ENCODE measurements around the gene HAX1. TPM values are rescaled to one million over a fixed set of nuclear protein-coding genes. Genes with fewer than 3 reads are reported as not detected.
"Not testable (repeated sequence)": the region's sequence is repeated elsewhere in the genome, so short reads cannot be mapped to it uniquely, and the experiment has no call there.

HAX1 gene
- total RNA-seq, 3 donors from 2014 or later (not counting 1 experiment from before 2014, with no cell fraction given) = 36.5 to 52.8 (median 40.0) TPM

GRCh38 chr1:154318386-154318785, 46.0 kb downstream of the HAX1 start:
- Histone ChIP-seq H3K4me1 (ENCODE audit: control insufficient read depth, insufficient read depth, low read length) (no peaks in the 10 kb centered on the region), H3K9me3 (ENCODE audit: control insufficient read depth, insufficient read depth, low read length) (no peaks in the 10 kb centered on the region), H3K36me3 (ENCODE audit: control insufficient read depth, insufficient read depth, low read length) (no peaks in the 10 kb centered on the region), H3K27me3 (ENCODE audit: control insufficient read depth, insufficient read depth, low read length) (no peaks in the 10 kb centered on the region), H3K4me3 (ENCODE audit: low read length) (no peak overlapping the region), H3K27ac (ENCODE audit: low read length) (no peak overlapping the region)
- Mint-ChIP-seq H3K4me3 (no peak overlapping the region), H3K36me3 (no peaks in the 10 kb centered on the region), H3K27me3 (ENCODE audit: low read depth in 2 of 2) (peaks cover 13 to 25% of the 10 kb centered on the region in 2 donors), H3K9me3 (no peaks in the 10 kb centered on the region), H3K27ac (no peak overlapping the region), H3K4me1 (no peaks in the 10 kb centered on the region)
- intact Hi-C loops (cut with micrococcal nuclease) = no loop called here
- no peak for ATAC-seq
- TF ChIP-seq CTCF (IDR thresholded peaks at IDR 0.05) = no peak
- DNase-seq = no peak
- 96% methylated on average over 4 of the region's 4 CpGs for WGBS (ENCODE audit: insufficient coverage)

- intact Hi-C loops (cut with micrococcal nuclease) = no loop called here
- Histone ChIP-seq H3K27me3 (ENCODE audit: control insufficient read depth, insufficient read depth, low read length) (no peaks in the 10 kb centered on the region), H3K4me1 (ENCODE audit: control insufficient read depth, insufficient read depth, low read length) (peaks cover 12% of the 10 kb centered on the region), H3K9me3 (ENCODE audit: control insufficient read depth, insufficient read depth, low read length) (no peaks in the 10 kb centered on the region), H3K36me3 (ENCODE audit: control insufficient read depth, insufficient read depth, low read length) (no peaks in the 10 kb centered on the region), H3K27ac (ENCODE audit: low read length) (no peak within 1 kb of the TSS), H3K4me3 (ENCODE audit: low read length) (no peak within 1 kb of the TSS)
- ATAC-seq (no peak), DNase-seq (no peak)
- Mint-ChIP-seq H3K9me3 (no peaks in the 10 kb centered on the region), H3K4me3 (no peak within 1 kb of the TSS), H3K27ac (no peak within 1 kb of the TSS), H3K27me3 (ENCODE audit: low read depth in 2 of 2) (peaks cover 13 to 25% of the 10 kb centered on the region in 2 donors), H3K36me3 (no peaks in the 10 kb centered on the region), H3K4me1 (peaks cover 4 to 15% of the 10 kb centered on the region in 2 donors)
- TF ChIP-seq CTCF (IDR thresholded peaks at IDR 0.05) = no peak
- WGBS (ENCODE audit: insufficient coverage) = 63% methylated on average over 5 of the region's 9 CpGs
Observed at GRCh38 chr1:154320882-154321608, 48.6 kb downstream of the HAX1 start, which contains the start of gene AQP10. TSS of gene AQP10 (plus strand) at chr1:154321093. CDS start at chr1:154321156, 63 bp downstream.

- H3K27ac Mint-ChIP-seq; intact Hi-C loops (cut with micrococcal nuclease); H3K4me3 ChIP-seq (ENCODE audit: low read length); H3K36me3 ChIP-seq (ENCODE audit: control insufficient read depth, insufficient read depth, low read length); H3K27ac ChIP-seq (ENCODE audit: low read length); DNase-seq; H3K36me3 Mint-ChIP-seq; H3K4me3 Mint-ChIP-seq; H3K9me3 ChIP-seq (ENCODE audit: control insufficient read depth, insufficient read depth, low read length); H3K9me3 Mint-ChIP-seq; H3K27me3 ChIP-seq (ENCODE audit: control insufficient read depth, insufficient read depth, low read length); ATAC-seq: not testable (repeated sequence)
- Mint-ChIP-seq H3K27me3 (ENCODE audit: low read depth in 2 of 2) (peaks cover 10 to 25% of the 10 kb centered on the region in 2 donors), H3K4me1 (peaks cover 8 to 21% of the 10 kb centered on the region in 2 donors)
- peaks cover 17% of the 10 kb centered on the region for H3K4me1 ChIP-seq (ENCODE audit: control insufficient read depth, insufficient read depth, low read length)
Observed at GRCh38 chr1:154321609-154321934, 49.1 kb downstream of the HAX1 start.

GRCh38 chr1:154323493-154323892, 51.1 kb downstream of the HAX1 start:
- 93% methylated on average over 7 of the region's 7 CpGs for WGBS (ENCODE audit: insufficient coverage)

More at GRCh38 chr1:154323493-154323892, 51.1 kb downstream of the HAX1 start:
- Mint-ChIP-seq H3K4me3 (no peak overlapping the region), H3K27me3 (ENCODE audit: low read depth in 2 of 2) (peaks cover 7 to 9% of the 10 kb centered on the region in 2 donors), H3K36me3 (no peaks in the 10 kb centered on the region), H3K27ac (no peak overlapping the region), H3K9me3 (no peaks in the 10 kb centered on the region), H3K4me1 (peaks cover 21 to 38% of the 10 kb centered on the region in 2 donors)
- no peak for TF ChIP-seq CTCF (IDR thresholded peaks at IDR 0.05)
- Histone ChIP-seq H3K4me3 (ENCODE audit: low read length) (no peak overlapping the region), H3K36me3 (ENCODE audit: control insufficient read depth, insufficient read depth, low read length) (no peaks in the 10 kb centered on the region), H3K27ac (ENCODE audit: low read length) (no peak overlapping the region), H3K4me1 (ENCODE audit: control insufficient read depth, insufficient read depth, low read length) (peaks cover 35% of the 10 kb centered on the region), H3K9me3 (ENCODE audit: control insufficient read depth, insufficient read depth, low read length) (no peaks in the 10 kb centered on the region), H3K27me3 (ENCODE audit: control insufficient read depth, insufficient read depth, low read length) (no peaks in the 10 kb centered on the region)
- intact Hi-C loops (cut with micrococcal nuclease) = no loop called here
- no peak for DNase-seq
- no peak for ATAC-seq
